PC-9 (cell line): ENCODE results near the gene HACE1.

Source experiments
- CTCF ChIP-seq: fragments of 200-600 bp; sonication (generic); conservative IDR thresholded peaks from 2 replicates; pipeline ENCODE4 v1.6.1; 2017; ENCODE audit warnings: mixed run types, antibody characterized with exemption, mild to moderate bottlenecking, moderate library complexity
- EZH2 ChIP-seq: fragments of 200-600 bp; sonication (generic); IDR thresholded peaks from 2 replicates; pipeline ENCODE4 v1.8.0; 2017; ENCODE audit warnings: antibody characterized with exemption, low read depth

DNA sequence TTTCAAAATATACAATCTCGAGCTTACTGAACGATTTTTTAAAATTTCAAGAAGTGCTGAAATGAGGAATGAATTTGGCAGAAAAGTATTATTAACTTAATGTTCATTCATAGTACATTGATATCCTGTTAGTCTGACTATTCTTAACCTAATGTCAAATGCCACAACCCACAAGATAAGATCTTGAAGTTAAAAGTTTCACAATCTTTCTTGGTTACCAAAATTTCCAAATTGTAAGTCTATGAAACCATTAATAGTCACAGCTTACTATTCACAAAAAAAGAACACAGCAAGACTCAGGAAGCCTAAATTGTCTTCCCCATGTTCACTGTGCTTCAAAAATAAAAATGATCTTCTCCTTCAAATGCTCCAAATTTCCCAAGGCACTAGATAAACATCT is 71.3 kb downstream of the HACE1 start:
- TF ChIP-seq EZH2 (no peak), CTCF (no peak)
